IMR-90 (cell line): ENCODE data around the gene PPARG. TPM values are rescaled to one million over a fixed set of nuclear protein-coding genes. Genes with fewer than 3 reads are reported as not detected.

ENCODE experiments used
- ATAC-seq: fragments of 200-7000 bp; cut with Tn5 transposase; 2 replicates; pipeline ENCODE4 v1.9.1; 2020; ENCODE audit warnings: low read depth, mild to moderate bottlenecking, moderate library complexity
- BruUV-seq: library from RNA; stranded (reverse); fragments of 400-500 nt; replicated peaks from 2 replicates; lab custom pipeline; 2021; lab: Mats Ljungman, UMichigan
- CTCF ChIA-PET: fragments of 300-600 bp; formaldehyde crosslinking; extraction: SDS; loops from one replicate; lab custom pipeline; 2021; ENCODE audit warnings: antibody characterized with exemption; lab: Yijun Ruan, JAX
- POLR2A ChIA-PET: fragments of 300-600 bp; sonication (Branson Sonifier 250); formaldehyde crosslinking; loops from one replicate; lab custom pipeline; 2022; ENCODE audit warnings: antibody characterized with exemption; ENCODE audit not compliant: unreplicated experiment; lab: Charles Lee
- DNase-seq: peaks from one replicate; pipeline ENCODE4 v3.0.0; 2013
- H2AFZ ChIP-seq: replicated peaks from 2 replicates; pipeline ENCODE3; 2013; ENCODE audit warnings: low read length, mild to moderate bottlenecking; ENCODE audit not compliant: poor library complexity
- H2AK5ac ChIP-seq: 2 replicates; pipeline ENCODE4 v1.6.1; 2013; ENCODE audit warnings: low read depth, low read length, inconsistent platforms
- H2AK9ac ChIP-seq: replicated peaks from 2 replicates; pipeline ENCODE3; 2013; ENCODE audit warnings: mild to moderate bottlenecking, low read depth, low read length, moderate library complexity; ENCODE audit not compliant: poor library complexity
- H2BK120ac ChIP-seq: 2 replicates; pipeline ENCODE4 v1.6.1; 2013; ENCODE audit warnings: low read depth, low read length, inconsistent platforms
- H2BK15ac ChIP-seq: 3 replicates; pipeline ENCODE4 v1.6.1; 2013; ENCODE audit warnings: low read depth, low read length, inconsistent platforms
- H2BK20ac ChIP-seq: 2 replicates; pipeline ENCODE4 v1.6.1; 2013; ENCODE audit warnings: low read depth, mild to moderate bottlenecking, inconsistent platforms, low read length, moderate library complexity
- H2BK5ac ChIP-seq: 2 replicates; pipeline ENCODE4 v1.6.1; 2013; ENCODE audit warnings: mild to moderate bottlenecking, low read depth, low read length, inconsistent platforms; ENCODE audit not compliant: poor library complexity, severe bottlenecking
- H3K14ac ChIP-seq: replicated peaks from 2 replicates; pipeline ENCODE4 v1.6.1; 2013; ENCODE audit warnings: low read depth, low read length, inconsistent platforms
- H3K18ac ChIP-seq: 2 replicates; pipeline ENCODE4 v1.6.1; 2013; ENCODE audit warnings: low read depth, low read length, control low read depth
- H3K23ac ChIP-seq: 2 replicates; pipeline ENCODE4 v1.6.1; 2013; ENCODE audit warnings: low read depth, low read length, inconsistent platforms
- H3K27ac ChIP-seq: 2 replicates; pipeline ENCODE4 v1.5.1; 2013; ENCODE audit warnings: mild to moderate bottlenecking, control low read depth, low read length; ENCODE audit not compliant: insufficient read depth
- H3K27me3 ChIP-seq: 2 replicates; pipeline ENCODE4 v1.6.1; 2013; ENCODE audit warnings: low read length; ENCODE audit not compliant: control insufficient read depth, insufficient read depth
- H3K36me3 ChIP-seq: 2 replicates; pipeline ENCODE4 v1.6.1; 2013; ENCODE audit warnings: low read length, mixed read lengths; ENCODE audit not compliant: control insufficient read depth, insufficient read depth
- H3K4ac ChIP-seq: 2 replicates; pipeline ENCODE4 v1.6.1; 2013; ENCODE audit warnings: low read depth, low read length, inconsistent platforms
- H3K4me1 ChIP-seq: 2 replicates; pipeline ENCODE4 v1.6.1; 2013; ENCODE audit warnings: low read length, mixed read lengths; ENCODE audit not compliant: control insufficient read depth, insufficient read depth
- H3K4me2 ChIP-seq: 2 replicates; pipeline ENCODE4 v1.6.1; 2013; ENCODE audit warnings: low read depth, mild to moderate bottlenecking, control low read depth, low read length, moderate library complexity
- H3K4me3 ChIP-seq: 2 replicates; pipeline ENCODE4 v1.5.1; 2013; ENCODE audit warnings: low read depth, mild to moderate bottlenecking, control low read depth, low read length, moderate library complexity; ENCODE audit not compliant: insufficient read depth
- H3K56ac ChIP-seq: 2 replicates; pipeline ENCODE4 v1.6.1; 2013; ENCODE audit warnings: low read length, inconsistent platforms; ENCODE audit not compliant: insufficient read depth; ENCODE audit errors: extremely low read depth
- H3K79me1 ChIP-seq, 2 experiments: 2 replicates each; pipeline ENCODE4 v1.6.1; 2013; ENCODE audit warnings: low read length in 2 of 2, inconsistent platforms in 1 of 2, low read depth in 1 of 2
- H3K9ac ChIP-seq: 2 replicates; pipeline ENCODE4 v1.6.1; 2013; ENCODE audit warnings: low read depth, low read length, control low read depth
- H3K9me1 ChIP-seq: 2 replicates; pipeline ENCODE4 v1.6.1; 2013; ENCODE audit warnings: low read length, inconsistent platforms; ENCODE audit not compliant: insufficient read depth
- H3K9me3 ChIP-seq: 2 replicates; pipeline ENCODE4 v1.6.1; 2013; ENCODE audit warnings: low read length; ENCODE audit not compliant: control insufficient read depth, insufficient read depth
- H4K20me1 ChIP-seq: 2 replicates; pipeline ENCODE4 v1.6.1; 2013; ENCODE audit warnings: low read length, inconsistent platforms; ENCODE audit not compliant: insufficient read depth
- H4K5ac ChIP-seq: 2 replicates; pipeline ENCODE4 v1.6.1; 2013; ENCODE audit warnings: mild to moderate bottlenecking, low read depth, low read length, control low read depth
- H4K8ac ChIP-seq, 2 experiments: 2 replicates each; pipeline ENCODE4 v1.6.1; 2013; ENCODE audit warnings: low read depth in 2 of 2, low read length in 2 of 2, control low read depth in 1 of 2, inconsistent platforms in 1 of 2
- H4K91ac ChIP-seq: 2 replicates; pipeline ENCODE4 v1.6.1; 2013; ENCODE audit warnings: low read depth, low read length, inconsistent platforms; ENCODE audit not compliant: insufficient read depth
- BHLHE40 ChIP-seq: fragments of 150-350 bp; IDR thresholded peaks from 2 replicates; pipeline ENCODE4 v1.6.1; 2016; ENCODE audit warnings: mild to moderate bottlenecking, low read depth, low read length
- CHD1 ChIP-seq: IDR thresholded peaks from 2 replicates; pipeline ENCODE4 v1.6.1; 2012; ENCODE audit warnings: low read depth, low read length, improper control_type of control experiment
- MXI1 ChIP-seq: IDR thresholded peaks from 2 replicates; pipeline ENCODE4 v1.6.1; 2012; ENCODE audit warnings: low read depth, mild to moderate bottlenecking, low read length, moderate library complexity, borderline replicate concordance
- POLR2A ChIP-seq: IDR thresholded peaks from 2 replicates; pipeline ENCODE4 v1.6.1; 2012; ENCODE audit warnings: mild to moderate bottlenecking, low read depth, low read length
- RAD21 ChIP-seq: IDR thresholded peaks from 2 replicates; pipeline ENCODE4 v1.6.1; 2012; ENCODE audit warnings: low read length, improper control_type of control experiment
- WGBS, 2 experiments: methylation state at CpG; one replicate each; pipeline versions ENCODE4 v1.1.5 to v1.1.7; 2013; ENCODE audit warnings: missing lambda C conversion rate in 2 of 2; ENCODE audit not compliant: insufficient read length in 1 of 2; ENCODE audit errors: extremely low coverage in 2 of 2; 5-methylcytosine and 5-hydroxymethylcytosine counted together
- dilution Hi-C: fragments of 300-500 bp; cut with HindIII; formaldehyde crosslinking; loops from one replicate; pipeline ENCODE4 v1.14.3; 2018; ENCODE audit warnings: low sequenced_read_pairs; ENCODE audit not compliant: unreplicated experiment
- in situ Hi-C: fragments of 300-500 bp; cut with MboI; formaldehyde crosslinking; loops from 3 replicates; pipeline ENCODE4 v1.14.3; 2019; ENCODE audit warnings: low sequenced_read_pairs, inconsistent platforms, mixed read lengths
- intact Hi-C: fragments of 100-400 bp; cut with micrococcal nuclease; formaldehyde crosslinking; loops from 2 replicates; pipeline ENCODE4 v1.10.0; 2022
- polyA plus RNA-seq, 3 experiments: library from polyadenylated mRNA; depleted of rRNA; stranded (reverse); fragments of >200 nt; gene quantifications; 2 replicates each; pipeline ENCODE4 v1.2.3, GENCODE V29; 2012; ENCODE audit warnings: low replicate concordance in 1 of 3
- total RNA-seq: library from RNA; depleted of rRNA; stranded (reverse); fragments of >200 nt; gene quantifications from 2 replicates; pipeline ENCODE4 v1.2.3, GENCODE V29; 2012
- TF ChIP-seq, protein P1 (sequence below): fragments of 150-350 bp; IDR thresholded peaks from 2 replicates; pipeline ENCODE4 v1.6.1; 2017; ENCODE audit warnings: mild to moderate bottlenecking, antibody characterized with exemption, low read length, low read depth
- TF ChIP-seq, protein P2 (sequence below): fragments of 150-350 bp; IDR thresholded peaks from 2 replicates; pipeline ENCODE4 v1.6.1; 2016; ENCODE audit warnings: low read depth, mild to moderate bottlenecking, low read length, moderate library complexity, borderline replicate concordance

PPARG gene
- total and polyA plus RNA-seq, 2 of the 4 experiments (the other 2 are of a cell fraction): 11.2 to 23.8 TPM

DNA sequence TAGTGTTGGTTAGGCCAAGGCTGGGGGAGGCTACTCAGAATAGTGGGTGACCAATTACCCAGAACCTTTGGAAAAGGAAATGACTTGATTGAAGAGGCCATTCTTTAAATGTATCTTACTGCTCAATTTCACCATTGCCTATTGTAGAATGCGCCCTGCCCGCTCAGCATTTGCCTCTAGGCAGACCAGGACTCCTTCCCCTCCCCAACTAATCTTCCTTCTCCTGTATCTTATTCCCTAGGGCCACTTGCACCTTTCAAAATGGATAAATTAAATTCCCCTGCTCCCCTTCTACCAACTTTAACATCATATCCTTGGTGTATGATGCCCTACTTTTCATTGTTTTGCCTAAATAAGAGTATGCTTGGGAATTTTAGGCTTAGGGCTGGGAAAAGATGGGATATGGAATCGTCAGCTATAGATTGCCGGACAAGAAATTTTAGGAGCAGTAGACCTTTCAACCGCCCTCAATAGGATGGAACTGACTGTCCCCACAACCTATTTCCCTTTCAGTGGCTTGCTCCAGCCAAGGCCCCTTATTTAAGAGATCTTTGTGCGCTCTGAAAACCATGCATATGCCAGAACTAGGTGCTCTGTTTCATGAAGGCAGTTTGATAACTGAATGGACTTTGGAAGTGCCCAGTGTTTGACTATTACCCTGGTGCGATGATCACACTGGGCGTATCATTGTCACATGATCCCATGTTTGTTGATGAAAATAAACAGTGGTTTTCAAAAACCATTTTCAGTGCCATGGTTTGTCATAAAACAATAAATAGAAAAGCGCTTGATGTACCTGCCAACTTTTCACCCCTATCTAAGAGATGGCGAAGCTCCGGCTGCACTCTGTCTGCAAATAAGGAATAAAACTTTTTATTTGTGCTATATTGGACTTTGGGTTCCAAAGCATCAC, 121.1 kb downstream of the PPARG start:
- WGBS, 2 experiments: 67% methylated on average over 1 of the region's 11 CpGs; no CpG with 5 or more reads in 1 of the 2 experiments
- ChIA-PET CTCF (interaction anchor here (1.6 kb wide), 1 partner anchor 12 kb away, joined by 3 read pairs; no protein-coding TSS in a partner anchor), POLR2A (no interaction called here)
- Histone ChIP-seq H2BK15ac (no peak overlapping the region), H3K27ac (no peak overlapping the region), H3K4ac (no peak overlapping the region), H2BK20ac (no peak overlapping the region), H3K14ac (no peak overlapping the region; the same call in 1 of the 2 replicates), H3K79me1 (no peaks in the 10 kb centered on the region), H3K9me1 (no peaks in the 10 kb centered on the region), H3K4me3 (no peak overlapping the region), H2AK9ac (no peak overlapping the region), H3K4me2 (no peak overlapping the region), H4K20me1 (no peaks in the 10 kb centered on the region), H3K4me1 (peaks cover 2% of the 10 kb centered on the region; the same call in 1 of the 2 replicates), H3K18ac (no peak overlapping the region), H2BK120ac (no peak overlapping the region), H3K9ac (no peak overlapping the region), H3K56ac (no peak overlapping the region), H4K8ac (no peak overlapping the region), H2AFZ (no peak overlapping the region), H3K27me3 (no peaks in the 10 kb centered on the region), H2AK5ac (no peak overlapping the region), H3K9me3 (no peaks in the 10 kb centered on the region), H3K36me3 (no peaks in the 10 kb centered on the region), H3K23ac (no peak overlapping the region), H2BK5ac (no peak overlapping the region), H4K5ac (no peak overlapping the region), H4K91ac (no peak overlapping the region)
- DNase-seq (no peak), ATAC-seq (no peak)
- TF ChIP-seq POLR2A: no peak
- TF ChIP-seq, protein P1, sequence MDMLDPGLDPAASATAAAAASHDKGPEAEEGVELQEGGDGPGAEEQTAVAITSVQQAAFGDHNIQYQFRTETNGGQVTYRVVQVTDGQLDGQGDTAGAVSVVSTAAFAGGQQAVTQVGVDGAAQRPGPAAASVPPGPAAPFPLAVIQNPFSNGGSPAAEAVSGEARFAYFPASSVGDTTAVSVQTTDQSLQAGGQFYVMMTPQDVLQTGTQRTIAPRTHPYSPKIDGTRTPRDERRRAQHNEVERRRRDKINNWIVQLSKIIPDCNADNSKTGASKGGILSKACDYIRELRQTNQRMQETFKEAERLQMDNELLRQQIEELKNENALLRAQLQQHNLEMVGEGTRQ: no peak
- TF ChIP-seq, protein P2, sequence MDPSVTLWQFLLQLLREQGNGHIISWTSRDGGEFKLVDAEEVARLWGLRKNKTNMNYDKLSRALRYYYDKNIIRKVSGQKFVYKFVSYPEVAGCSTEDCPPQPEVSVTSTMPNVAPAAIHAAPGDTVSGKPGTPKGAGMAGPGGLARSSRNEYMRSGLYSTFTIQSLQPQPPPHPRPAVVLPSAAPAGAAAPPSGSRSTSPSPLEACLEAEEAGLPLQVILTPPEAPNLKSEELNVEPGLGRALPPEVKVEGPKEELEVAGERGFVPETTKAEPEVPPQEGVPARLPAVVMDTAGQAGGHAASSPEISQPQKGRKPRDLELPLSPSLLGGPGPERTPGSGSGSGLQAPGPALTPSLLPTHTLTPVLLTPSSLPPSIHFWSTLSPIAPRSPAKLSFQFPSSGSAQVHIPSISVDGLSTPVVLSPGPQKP: no peak
- TF ChIP-seq CHD1: no peak
- no peak for TF ChIP-seq MXI1
- TF ChIP-seq RAD21: no peak
- no peak for TF ChIP-seq BHLHE40
- in situ Hi-C loops (no loop called here), intact Hi-C loops (no loop called here), dilution Hi-C loops (no loop called here)
- BruUV-seq: no TSS peak
